ENCODE data around the gene KRTAP12-2. TPM values are rescaled to one million over a fixed set of nuclear protein-coding genes. Genes with fewer than 3 reads are reported as not detected.

KRTAP12-2 gene
- total RNA-seq, 4 donors from 2014 or later, result not detected

DNA sequence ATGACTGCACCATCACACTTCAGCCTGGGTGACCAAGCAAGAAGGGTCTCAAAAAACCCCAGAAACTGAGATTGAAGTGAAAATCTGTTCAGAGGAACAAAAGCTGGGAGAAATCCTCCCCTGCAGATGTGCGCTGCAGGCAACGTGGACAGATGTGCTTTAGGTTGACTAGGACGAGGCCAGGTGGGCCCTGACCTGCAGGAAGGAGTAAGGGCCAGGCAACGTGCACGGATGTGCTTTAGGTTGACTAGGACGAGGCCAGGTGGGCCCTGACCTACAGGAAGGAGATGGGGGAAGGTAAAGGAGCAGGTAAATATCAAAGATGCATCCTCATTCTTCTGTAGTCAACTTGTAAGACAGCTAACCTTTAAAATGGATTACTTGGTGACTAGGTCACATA lies 17.8 kb upstream of the KRTAP12-2 start:
- TF ChIP-seq POLR2A (IDR thresholded peaks at IDR 0.05) (no peak), CTCF (IDR thresholded peaks at IDR 0.05 in 4 of 5, conservative IDR thresholded peaks at IDR 0.05 in 1 of 5) (no peak)
- no peaks in the 10 kb centered on the region for H3K36me3 ChIP-seq
- H3K4me1 ChIP-seq, result no peaks in the 10 kb centered on the region
- H3K9me3 ChIP-seq, result no peaks in the 10 kb centered on the region
- H3K27me3 ChIP-seq, result peaks cover 20 to 26% (median 21%) of the 10 kb centered on the region in 3 donors
- DNase-seq (no peak), ATAC-seq (no peak)
- in situ Hi-C loops (cut with MboI; ENCODE audit: low sequenced_read_pairs in 4 of 4), result no loop called here
- no peak overlapping the region for H3K27ac ChIP-seq
- no peak overlapping the region for H3K4me3 ChIP-seq
- intact Hi-C loops (cut with DNase I; ENCODE audit: low total_unique reads), result no loop called here

- peaks cover 20 to 26% (median 21%) of the 10 kb centered on the region in 3 donors for H3K27me3 ChIP-seq
- in situ Hi-C loops (cut with MboI; ENCODE audit: low sequenced_read_pairs in 4 of 4), result no loop called here
- H3K36me3 ChIP-seq, result no peaks in the 10 kb centered on the region
- ATAC-seq (no peak), DNase-seq (no peak)
- no peak overlapping the region for H3K27ac ChIP-seq
- TF ChIP-seq POLR2A (IDR thresholded peaks at IDR 0.05), result no peak
- no peak for TF ChIP-seq CTCF (IDR thresholded peaks at IDR 0.05 in 4 of 5, conservative IDR thresholded peaks at IDR 0.05 in 1 of 5)
- H3K9me3 ChIP-seq, result no peaks in the 10 kb centered on the region
- no peak overlapping the region for H3K4me3 ChIP-seq
- H3K4me1 ChIP-seq, result no peaks in the 10 kb centered on the region
- intact Hi-C loops (cut with DNase I; ENCODE audit: low total_unique reads), result no loop called here
Observed at GRCh38 chr21:44684077-44684476, 17.4 kb upstream of the KRTAP12-2 start.

- ATAC-seq (no peak), DNase-seq (no peak)
- in situ Hi-C loops (cut with MboI; ENCODE audit: low sequenced_read_pairs in 4 of 4), result no loop called here
- Histone ChIP-seq H3K4me3 (no peak overlapping the region), H3K9me3 (no peaks in the 10 kb centered on the region), H3K4me1 (no peaks in the 10 kb centered on the region), H3K27me3 (peaks cover 19 to 20% (median 19%) of the 10 kb centered on the region in 3 donors), H3K27ac (no peak overlapping the region), H3K36me3 (no peaks in the 10 kb centered on the region)
- intact Hi-C loops (cut with DNase I; ENCODE audit: low total_unique reads), result no loop called here
- no peak for TF ChIP-seq CTCF (IDR thresholded peaks at IDR 0.05 in 4 of 5, conservative IDR thresholded peaks at IDR 0.05 in 1 of 5)
- no peak for TF ChIP-seq POLR2A (IDR thresholded peaks at IDR 0.05)
Observed at GRCh38 chr21:44682580-44683151, 15.9 kb upstream of the KRTAP12-2 start.

- Histone ChIP-seq H3K27me3 (peaks cover 13 to 15% (median 14%) of the 10 kb centered on the region in 3 donors), H3K27ac (no peak within 1 kb of the TSS), H3K36me3 (no peaks in the 10 kb centered on the region), H3K4me3 (no peak within 1 kb of the TSS), H3K9me3 (no peaks in the 10 kb centered on the region), H3K4me1 (no peaks in the 10 kb centered on the region)
- TF ChIP-seq CTCF (IDR thresholded peaks at IDR 0.05 in 4 of 5, conservative IDR thresholded peaks at IDR 0.05 in 1 of 5) (no peak), POLR2A (IDR thresholded peaks at IDR 0.05) (no peak)
- in situ Hi-C loops (cut with MboI; ENCODE audit: low sequenced_read_pairs in 4 of 4) (no loop called here), intact Hi-C loops (cut with DNase I; ENCODE audit: low total_unique reads) (no loop called here)
- DNase-seq (no peak), ATAC-seq (no peak)
Observed at GRCh38 chr21:44681861-44682579, 15.3 kb upstream of the KRTAP12-2 start, which contains the start of gene KRTAP12-1. Gene KRTAP12-1 (minus strand): TSS chr21:44682163. CDS start chr21:44682123, 40 bp downstream.
